Stimulated activated CD8-positive, alpha-beta memory T cell treated with anti-CD3 and anti-CD28 coated beads, Interleukin-2, amount 100 ng/mL, for 48 hours (primary cell): ENCODE results near the gene TAF12.
"Not testable (repeated sequence)": the region's sequence is repeated elsewhere in the genome, so short reads cannot be mapped to it uniquely, and the experiment has no call there.

Source experiments
- DNase-seq, 2 donors: peaks; one replicate each; pipeline ENCODE4 v3.0.0-alpha.2; 2020; ENCODE audit warnings: low read depth in 2 of 2

The TAF12 gene

GRCh38 chr1:28581531-28582247 is 61.2 kb downstream of the TAF12 start:
- DNase-seq, result peak; percentile 90 to 91

DNA sequence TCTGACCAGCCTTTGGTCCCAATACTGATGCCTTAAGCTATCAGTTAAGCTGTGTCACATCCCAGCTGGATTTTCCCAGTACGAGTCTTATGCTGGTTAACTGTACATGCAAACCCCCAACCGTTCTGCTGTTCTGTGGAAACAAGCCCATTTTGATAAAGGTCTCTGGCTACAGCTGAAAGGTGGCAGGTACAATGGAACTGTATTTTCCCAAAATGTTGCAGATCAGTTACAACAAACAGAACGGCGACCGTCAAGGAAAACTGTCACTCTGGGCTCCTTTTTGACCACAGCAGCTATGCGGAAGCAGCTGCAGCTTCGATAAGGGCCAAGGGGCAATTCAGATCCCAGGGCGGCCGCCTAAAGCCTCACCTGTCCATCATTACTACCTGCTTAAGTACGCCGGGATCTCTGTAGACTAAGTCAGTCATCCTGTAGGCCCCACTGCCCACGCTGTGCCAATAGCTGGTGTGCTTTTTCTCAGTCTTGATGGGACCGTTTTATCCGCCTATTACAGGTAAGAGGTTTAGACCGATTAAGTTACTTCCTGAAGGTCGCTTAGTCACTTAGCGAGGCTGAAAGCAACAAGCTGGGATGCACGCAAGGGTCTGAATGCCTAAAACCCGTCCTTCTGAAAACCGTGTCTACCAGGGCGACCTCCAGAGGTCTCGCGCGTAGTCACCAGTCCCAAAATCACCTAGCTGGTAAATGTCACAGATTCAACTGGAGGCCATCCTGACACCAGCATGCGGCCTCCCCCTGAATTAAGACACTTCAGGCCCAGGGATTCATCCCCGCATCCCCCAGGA is 61.9 kb downstream of the TAF12 start:
- peak in 1 of 2 donors; percentile 32 for DNase-seq

DNA sequence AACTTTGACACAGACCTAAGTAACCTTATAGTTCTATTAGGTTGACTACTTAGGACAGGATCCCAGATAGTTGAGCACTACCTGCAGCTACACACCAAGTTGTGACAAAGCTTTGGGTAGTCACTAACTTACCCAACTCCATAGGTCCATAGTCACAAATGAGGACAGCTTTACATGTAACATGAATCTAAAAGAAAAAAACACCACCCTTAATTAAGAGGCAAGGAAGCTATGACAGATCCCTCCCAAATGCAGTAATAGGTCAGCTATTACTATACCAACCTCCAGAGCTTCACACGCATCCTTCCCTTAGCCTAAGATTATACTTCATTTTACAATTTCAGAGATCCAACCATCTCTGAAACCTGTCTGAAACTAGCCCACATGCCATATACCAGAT is 63.5 kb downstream of the TAF12 start:
- DNase-seq, result no peak

DNA sequence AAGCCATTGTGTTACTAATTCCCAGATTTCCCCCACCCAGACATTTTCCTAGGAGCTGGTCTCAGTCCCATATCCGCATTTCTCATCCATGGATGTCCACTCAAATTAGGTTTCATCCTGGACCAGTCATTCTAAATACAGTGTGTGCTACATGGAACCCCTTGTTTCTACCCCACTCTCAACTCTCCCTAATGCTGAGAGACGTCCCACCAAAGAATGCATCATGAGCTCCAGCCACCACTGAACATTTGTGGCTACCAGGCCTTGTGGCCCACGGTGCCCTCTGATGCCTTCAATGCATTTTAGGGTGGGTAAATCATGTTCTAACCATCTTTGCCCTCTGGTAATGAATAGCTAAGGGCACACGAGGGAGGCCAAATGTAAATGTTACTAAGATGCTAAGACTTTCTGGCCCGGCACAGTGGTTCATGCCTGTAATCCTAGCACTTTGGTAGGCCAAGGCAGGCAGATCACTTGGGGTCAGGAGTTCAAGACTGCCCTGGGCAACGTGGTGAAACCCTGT is 64.1 kb downstream of the TAF12 start:
- DNase-seq, result no peak

DNA sequence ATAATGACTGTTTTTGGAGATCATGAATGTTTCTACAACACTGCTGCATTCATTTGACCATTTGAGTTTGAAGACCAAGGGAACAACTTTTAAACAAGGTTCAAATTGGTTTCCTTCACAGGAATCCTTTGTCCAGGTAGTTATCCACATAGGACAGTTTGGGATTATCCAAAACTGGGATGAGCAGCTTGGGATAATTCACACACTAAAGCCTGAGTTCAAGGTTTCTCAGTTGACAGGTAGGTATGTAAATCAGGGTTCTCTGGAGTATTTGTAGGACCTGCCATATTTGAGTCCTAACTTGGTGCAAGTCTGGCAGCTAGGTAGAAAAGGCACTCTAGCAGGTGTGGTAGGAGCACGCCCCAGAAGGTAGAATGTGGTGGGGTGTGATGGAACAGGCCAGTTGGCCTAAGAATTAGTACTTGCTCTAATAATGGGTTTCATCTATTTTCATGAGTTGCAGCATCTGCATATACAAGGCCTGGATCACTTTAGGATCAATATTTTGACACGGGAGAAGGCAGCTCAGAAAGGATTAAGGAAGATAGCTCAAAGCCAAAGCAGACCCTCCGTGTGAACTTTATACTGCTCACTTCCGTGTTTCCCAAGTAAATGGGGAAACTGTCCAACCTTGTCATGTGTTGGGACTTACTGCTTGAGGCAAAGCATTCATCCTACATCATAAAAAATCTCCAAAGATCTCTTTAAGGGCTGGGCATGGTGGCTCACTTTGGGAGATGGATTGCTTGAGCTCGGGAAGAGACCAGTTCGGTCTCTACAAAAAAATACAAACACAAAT is 64.9 kb downstream of the TAF12 start:
- no peak for DNase-seq

GRCh38 chr1:28577052-28577678 is 65.7 kb downstream of the TAF12 start:
- DNase-seq, result no peak

DNA sequence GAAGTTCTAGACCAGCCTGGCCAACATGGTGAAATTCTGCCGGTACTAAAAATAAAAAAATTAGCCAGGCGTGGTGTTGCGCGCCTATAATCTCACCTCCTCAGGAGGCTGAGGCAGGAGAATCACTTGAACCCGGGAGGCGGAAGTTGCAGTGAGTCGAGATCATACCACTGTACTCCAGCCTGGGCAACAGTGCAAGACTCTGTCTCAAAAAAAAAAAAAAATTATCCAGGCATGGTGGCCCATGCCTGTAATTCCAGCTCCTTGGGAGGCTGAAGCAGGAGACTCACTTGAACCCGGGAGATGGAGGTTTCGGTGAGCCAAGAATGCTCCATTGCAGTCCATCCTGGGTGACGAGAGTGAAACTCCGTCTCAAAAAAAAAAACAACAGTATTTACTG is 69.3 kb downstream of the TAF12 start:
- DNase-seq, result no peak

DNA sequence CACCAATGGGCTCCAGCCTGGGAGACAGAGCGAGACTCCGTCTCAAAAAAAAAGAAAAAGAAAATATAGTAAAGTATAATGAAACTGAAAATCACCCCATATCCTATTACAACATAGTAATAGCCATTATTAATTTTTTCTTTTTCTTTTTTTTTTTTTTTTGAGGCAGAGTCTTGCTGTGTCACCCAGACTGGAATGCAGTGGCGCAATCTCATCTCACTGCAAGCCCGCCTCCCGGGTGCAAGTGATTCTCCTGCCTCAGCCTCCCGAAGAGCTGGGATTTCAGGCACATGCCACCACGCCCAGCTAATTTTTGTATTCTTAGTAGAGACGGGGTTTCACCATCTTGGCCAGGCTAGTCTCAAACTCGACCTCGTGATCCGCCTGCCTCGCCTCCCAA is 70.0 kb downstream of the TAF12 start:
- DNase-seq, result not testable (repeated sequence)

DNA sequence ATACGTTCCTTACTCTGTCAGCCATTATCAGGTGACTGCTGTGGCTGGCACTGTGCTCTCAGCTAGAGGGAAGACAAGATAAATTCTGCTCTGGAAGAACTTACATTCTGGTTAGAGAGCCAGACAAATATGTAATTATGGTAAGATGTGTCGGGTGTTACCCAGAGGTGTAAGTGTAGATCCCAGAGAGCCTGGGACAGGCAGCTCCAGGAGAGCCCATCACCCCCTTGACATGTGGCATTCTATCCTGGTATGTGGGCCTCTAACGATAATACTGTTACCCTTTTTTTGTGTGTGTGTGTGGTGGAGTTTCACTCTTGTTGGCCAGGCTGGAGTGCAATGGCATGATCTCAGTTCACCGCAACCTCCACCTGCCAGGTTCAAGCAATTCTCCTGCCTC is 71.0 kb downstream of the TAF12 start:
- no peak for DNase-seq

DNA sequence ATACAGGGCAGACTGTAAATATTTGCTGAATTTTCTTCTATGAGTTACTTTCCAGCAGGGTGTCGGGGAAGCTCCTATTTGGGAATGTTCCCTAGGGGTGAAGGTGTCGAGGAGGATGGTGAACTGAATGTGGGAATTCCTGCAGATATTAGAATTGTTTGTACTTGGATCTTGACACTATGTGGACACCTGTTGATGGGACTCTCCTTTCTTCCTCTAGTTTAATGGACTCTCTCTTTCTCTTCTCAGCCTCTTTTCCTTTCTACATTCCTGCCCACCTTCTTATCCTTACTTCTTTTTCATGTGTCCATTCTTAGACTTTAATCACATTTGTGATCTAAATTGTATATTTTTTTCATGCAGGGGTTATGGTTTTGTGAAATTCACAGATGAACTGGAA is 75.9 kb downstream of the TAF12 start:
- no peak for DNase-seq

GRCh38 chr1:28565726-28566125 is 77.1 kb downstream of the TAF12 start:
- no peak for DNase-seq

- no peak for DNase-seq
Measured at GRCh38 chr1:28565040-28565439, 77.8 kb downstream of the TAF12 start.

- no peak for DNase-seq
Measured at GRCh38 chr1:28564310-28564709, 78.6 kb downstream of the TAF12 start.

- no peak for DNase-seq
Measured at GRCh38 chr1:28560886-28561285, 82.0 kb downstream of the TAF12 start.
